AG04449 (cell line): ENCODE results near the gene ILK.

Source experiments
- CTCF ChIA-PET: fragments of 350-600 bp; formaldehyde crosslinking; extraction: SDS; loops from one replicate; lab custom pipeline; 2021; ENCODE audit warnings: antibody characterized with exemption; lab: Yijun Ruan, JAX
- POLR2A ChIA-PET: fragments of 400-600, 350-600 bp; formaldehyde crosslinking; extraction: SDS; loops from one replicate; lab custom pipeline; 2020; ENCODE audit warnings: antibody characterized with exemption, inconsistent platforms; lab: Yijun Ruan, JAX
- DNase-seq: peaks from one replicate; pipeline ENCODE4 v3.0.0-alpha.2; 2010; ENCODE audit warnings: low read depth, low spot score
- H3K4me3 ChIP-seq: 2 replicates; pipeline ENCODE4 v1.5.1; 2011; ENCODE audit warnings: low read depth, mild to moderate bottlenecking, control low read depth, low read length
- TF ChIP-seq, protein P1 (sequence below): IDR thresholded peaks from one replicate; pipeline ENCODE4 v1.5.1; 2011; ENCODE audit warnings: mild to moderate bottlenecking, moderate library complexity, low read length, control low read depth, inconsistent platforms; ENCODE audit not compliant: insufficient read depth; ENCODE audit errors: missing control alignments

Gene ILK

DNA sequence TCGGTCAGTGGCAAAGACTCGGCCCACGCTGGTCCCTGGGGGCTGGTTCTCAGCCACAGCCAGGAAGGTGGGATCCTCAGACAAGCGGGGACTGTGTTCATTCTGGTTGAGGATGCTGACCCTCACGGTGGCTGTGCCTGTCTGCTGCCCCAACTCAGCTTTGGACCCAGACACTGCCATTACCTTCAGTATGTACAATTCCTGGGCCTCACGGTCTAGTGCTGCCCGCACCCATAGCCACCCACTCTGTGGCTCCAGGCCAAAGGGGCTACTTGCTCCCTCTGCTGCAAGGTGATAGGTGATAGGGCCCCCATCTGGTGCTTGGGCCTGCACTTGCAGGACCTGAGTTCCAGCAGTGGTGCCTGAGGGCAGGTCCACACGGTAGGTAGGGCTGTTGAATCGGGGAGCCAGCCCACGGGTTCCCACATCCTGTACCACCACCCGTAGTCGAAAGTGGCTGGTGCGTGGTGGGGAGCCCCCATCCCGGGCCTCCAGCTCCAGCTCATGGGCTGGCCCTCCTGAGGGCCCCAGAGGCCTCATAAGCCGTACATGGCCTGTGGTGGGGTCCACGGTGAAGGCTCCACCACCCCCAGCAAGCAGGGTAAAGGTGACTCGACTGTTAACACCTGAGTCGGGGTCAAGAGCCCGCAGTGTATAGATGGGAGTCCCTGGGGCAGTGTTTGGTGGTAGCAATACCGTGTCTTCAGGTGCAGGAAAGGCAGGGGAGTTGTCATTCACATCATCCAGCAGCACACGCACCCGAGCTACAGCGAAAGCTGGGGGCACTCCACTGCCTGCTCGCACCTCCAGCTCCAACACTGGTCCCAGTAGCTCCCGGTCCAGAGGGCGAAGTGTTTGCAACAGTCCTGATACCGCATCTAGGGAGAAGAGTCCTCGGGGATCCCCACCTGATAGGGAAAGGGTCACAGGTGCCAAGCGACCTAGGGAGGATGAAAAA is 28.8 kb downstream of the ILK start:
- ChIA-PET CTCF (no interaction called here), POLR2A (no interaction called here)
- TF ChIP-seq, protein P1, sequence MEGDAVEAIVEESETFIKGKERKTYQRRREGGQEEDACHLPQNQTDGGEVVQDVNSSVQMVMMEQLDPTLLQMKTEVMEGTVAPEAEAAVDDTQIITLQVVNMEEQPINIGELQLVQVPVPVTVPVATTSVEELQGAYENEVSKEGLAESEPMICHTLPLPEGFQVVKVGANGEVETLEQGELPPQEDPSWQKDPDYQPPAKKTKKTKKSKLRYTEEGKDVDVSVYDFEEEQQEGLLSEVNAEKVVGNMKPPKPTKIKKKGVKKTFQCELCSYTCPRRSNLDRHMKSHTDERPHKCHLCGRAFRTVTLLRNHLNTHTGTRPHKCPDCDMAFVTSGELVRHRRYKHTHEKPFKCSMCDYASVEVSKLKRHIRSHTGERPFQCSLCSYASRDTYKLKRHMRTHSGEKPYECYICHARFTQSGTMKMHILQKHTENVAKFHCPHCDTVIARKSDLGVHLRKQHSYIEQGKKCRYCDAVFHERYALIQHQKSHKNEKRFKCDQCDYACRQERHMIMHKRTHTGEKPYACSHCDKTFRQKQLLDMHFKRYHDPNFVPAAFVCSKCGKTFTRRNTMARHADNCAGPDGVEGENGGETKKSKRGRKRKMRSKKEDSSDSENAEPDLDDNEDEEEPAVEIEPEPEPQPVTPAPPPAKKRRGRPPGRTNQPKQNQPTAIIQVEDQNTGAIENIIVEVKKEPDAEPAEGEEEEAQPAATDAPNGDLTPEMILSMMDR: no peak
- no peak overlapping the region for H3K4me3 ChIP-seq
- DNase-seq: no peak

- no peak overlapping the region for H3K4me3 ChIP-seq
- DNase-seq: no peak
- TF ChIP-seq, protein P1: no peak
- CTCF ChIA-PET: interaction anchor here (1.2 kb wide), 1 partner anchor 13 kb away, joined by 3 read pairs; no protein-coding TSS in a partner anchor
- POLR2A ChIA-PET: no interaction called here
Measured at GRCh38 chr11:6633422-6634408, 30.1 kb downstream of the ILK start.

- CTCF ChIA-PET: interaction anchor here (1.0 to 1.2 kb wide), 2 partner anchors 12 to 71 kb away, joined by 3 read pairs; no protein-coding TSS in a partner anchor
- no peak for DNase-seq
- TF ChIP-seq, protein P1: no peak
- no peak overlapping the region for H3K4me3 ChIP-seq
- POLR2A ChIA-PET: no interaction called here
Measured at GRCh38 chr11:6634534-6634933, 31.0 kb downstream of the ILK start.

GRCh38 chr11:6635082-6635932 is 31.7 kb downstream of the ILK start:
- DNase-seq: no peak
- H3K4me3 ChIP-seq: no peak overlapping the region
- CTCF ChIA-PET: interaction anchor here (1.0 to 2.1 kb wide), 4 partner anchors 16 to 70 kb away, joined by 3 to 7 read pairs (median 4); partner anchors contain the start of gene TPP1
- TF ChIP-seq, protein P1: no peak
- POLR2A ChIA-PET: interaction anchor here (0.9 to 1.0 kb wide), 2 partner anchors 12 to 16 kb away, joined by 3 to 4 read pairs; partner anchors contain the start of gene TPP1

- TF ChIP-seq, protein P1: no peak
- CTCF ChIA-PET: interaction anchor here (1.2 to 2.1 kb wide), 4 partner anchors 18 to 105 kb away, joined by 4 to 7 read pairs (median 4); partner anchors contain the start of genes MRPL17 and TPP1
- POLR2A ChIA-PET: no interaction called here
- no peak for DNase-seq
- no peak overlapping the region for H3K4me3 ChIP-seq
Measured at GRCh38 chr11:6636480-6636879, 32.9 kb downstream of the ILK start.
